ENCODE measurements around the gene PKHD1.

DNA sequence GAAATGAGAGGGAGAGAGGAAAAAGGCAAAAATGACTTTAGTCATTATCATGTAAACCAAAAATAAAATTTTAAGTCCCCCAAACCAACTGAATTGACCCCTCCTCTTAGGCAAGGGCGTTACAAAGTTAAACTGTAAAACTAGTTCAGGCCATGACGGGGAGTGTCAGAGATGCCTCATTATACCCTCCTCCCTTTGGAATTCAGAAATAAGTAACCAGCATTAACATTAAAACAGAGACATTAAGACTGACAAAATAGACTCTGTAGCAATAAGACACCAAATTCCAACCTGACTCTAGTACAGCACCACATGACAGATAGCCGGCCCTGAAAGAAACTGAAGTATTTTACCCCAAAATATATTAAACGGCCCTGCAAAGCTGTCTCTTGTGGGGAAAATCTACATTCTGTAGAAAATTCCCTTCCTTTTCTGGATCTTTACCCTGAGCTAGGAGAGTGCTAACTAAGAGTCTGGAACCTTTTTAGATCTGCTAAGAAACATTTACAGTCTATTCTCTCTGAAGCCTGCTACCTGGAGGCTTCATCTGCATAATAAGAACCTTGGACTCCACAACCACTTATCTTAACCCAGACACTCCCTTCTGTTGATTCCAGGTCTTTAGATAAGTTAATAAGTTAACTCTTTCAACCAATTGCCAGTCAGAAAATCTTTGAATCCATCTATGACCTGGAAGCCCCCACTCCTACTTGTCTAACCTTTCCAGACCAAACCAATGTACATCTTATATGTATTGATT is 150.7 kb downstream of the PKHD1 start:
- TF ChIP-seq, protein P1, sequence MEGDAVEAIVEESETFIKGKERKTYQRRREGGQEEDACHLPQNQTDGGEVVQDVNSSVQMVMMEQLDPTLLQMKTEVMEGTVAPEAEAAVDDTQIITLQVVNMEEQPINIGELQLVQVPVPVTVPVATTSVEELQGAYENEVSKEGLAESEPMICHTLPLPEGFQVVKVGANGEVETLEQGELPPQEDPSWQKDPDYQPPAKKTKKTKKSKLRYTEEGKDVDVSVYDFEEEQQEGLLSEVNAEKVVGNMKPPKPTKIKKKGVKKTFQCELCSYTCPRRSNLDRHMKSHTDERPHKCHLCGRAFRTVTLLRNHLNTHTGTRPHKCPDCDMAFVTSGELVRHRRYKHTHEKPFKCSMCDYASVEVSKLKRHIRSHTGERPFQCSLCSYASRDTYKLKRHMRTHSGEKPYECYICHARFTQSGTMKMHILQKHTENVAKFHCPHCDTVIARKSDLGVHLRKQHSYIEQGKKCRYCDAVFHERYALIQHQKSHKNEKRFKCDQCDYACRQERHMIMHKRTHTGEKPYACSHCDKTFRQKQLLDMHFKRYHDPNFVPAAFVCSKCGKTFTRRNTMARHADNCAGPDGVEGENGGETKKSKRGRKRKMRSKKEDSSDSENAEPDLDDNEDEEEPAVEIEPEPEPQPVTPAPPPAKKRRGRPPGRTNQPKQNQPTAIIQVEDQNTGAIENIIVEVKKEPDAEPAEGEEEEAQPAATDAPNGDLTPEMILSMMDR (IDR thresholded peaks at IDR 0.05) = no peak
- no peak for TF ChIP-seq POLR2A (IDR thresholded peaks at IDR 0.05)

All from heart left ventricle (tissue), 13 donors.